GM10266 (cell line): Measurements from ENCODE around the gene NBEA.
"Not testable (repeated sequence)": the region's sequence is repeated elsewhere in the genome, so short reads cannot be mapped to it uniquely, and the experiment has no call there.

Experiments
- DNase-seq: peaks from one replicate; pipeline ENCODE4 v3.0.0; 2012; ENCODE audit errors: extremely low spot score
- CTCF ChIP-seq: IDR thresholded peaks from 2 replicates; pipeline ENCODE4 v1.5.1; 2012; ENCODE audit warnings: mild to moderate bottlenecking, low read depth; ENCODE audit not compliant: control insufficient read depth, insufficient read depth; ENCODE audit errors: missing control alignments

Gene NBEA

GRCh38 chr13:34990399-34991214, 48.5 kb downstream of the NBEA start:
- DNase-seq = no peak
- TF ChIP-seq CTCF = no peak

GRCh38 chr13:34993470-34993869, 51.4 kb downstream of the NBEA start:
- no peak for DNase-seq
- TF ChIP-seq CTCF = no peak

GRCh38 chr13:35003734-35004133, 61.7 kb downstream of the NBEA start:
- DNase-seq = not testable (repeated sequence)

GRCh38 chr13:35005051-35005450, 63.0 kb downstream of the NBEA start:
- no peak for DNase-seq
- TF ChIP-seq CTCF = no peak

- DNase-seq = no peak
- no peak for TF ChIP-seq CTCF
Measured at GRCh38 chr13:35014606-35015213, 72.6 kb downstream of the NBEA start.

GRCh38 chr13:35016362-35017112, 74.5 kb downstream of the NBEA start:
- DNase-seq = no peak
- TF ChIP-seq CTCF = no peak

- DNase-seq = no peak
- no peak for TF ChIP-seq CTCF
Measured at GRCh38 chr13:35025314-35025713, 83.2 kb downstream of the NBEA start.
